ENCODE measurements around the gene ZNHIT6. TPM values are rescaled to one million over a fixed set of nuclear protein-coding genes. Genes with fewer than 3 reads are reported as not detected.

Gene ZNHIT6
- total RNA-seq, 1 experiment from 2014 or later = 14.3 TPM

- TF ChIP-seq FOXP1 (CRISPR knock-in tag; IDR thresholded peaks at IDR 0.05; ENCODE audit: borderline replicate concordance) (no peak), MXD4 (CRISPR knock-in tag; IDR thresholded peaks at IDR 0.05; ENCODE audit: borderline replicate concordance) (no peak), ESRRA (CRISPR knock-in tag; IDR thresholded peaks at IDR 0.05; ENCODE audit: borderline replicate concordance) (no peak), SOX15 (CRISPR knock-in tag; IDR thresholded peaks at IDR 0.05) (no peak), TP53 (CRISPR knock-in tag; IDR thresholded peaks at IDR 0.05) (no peak), ZNF317 (CRISPR knock-in tag; IDR thresholded peaks at IDR 0.05; ENCODE audit: borderline replicate concordance, low read depth) (no peak)
- TF ChIP-seq, protein P1, sequence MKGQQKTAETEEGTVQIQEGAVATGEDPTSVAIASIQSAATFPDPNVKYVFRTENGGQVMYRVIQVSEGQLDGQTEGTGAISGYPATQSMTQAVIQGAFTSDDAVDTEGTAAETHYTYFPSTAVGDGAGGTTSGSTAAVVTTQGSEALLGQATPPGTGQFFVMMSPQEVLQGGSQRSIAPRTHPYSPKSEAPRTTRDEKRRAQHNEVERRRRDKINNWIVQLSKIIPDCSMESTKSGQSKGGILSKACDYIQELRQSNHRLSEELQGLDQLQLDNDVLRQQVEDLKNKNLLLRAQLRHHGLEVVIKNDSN (CRISPR knock-in tag; IDR thresholded peaks at IDR 0.05) = no peak
- no peaks in the 10 kb centered on the region for H3K36me3 Mint-ChIP-seq
- H3K4me1 Mint-ChIP-seq = no peaks in the 10 kb centered on the region
- H3K9me3 Mint-ChIP-seq = no peaks in the 10 kb centered on the region
- ATAC-seq (no peak), DNase-seq (ENCODE audit: low spot score) (no peak)
- ChIA-PET POLR2A (no interaction called here), CTCF (no interaction called here)
- H3K27me3 Mint-ChIP-seq (ENCODE audit: low read depth) = no peaks in the 10 kb centered on the region
- no peak overlapping the region for H3K27ac Mint-ChIP-seq
- no peak overlapping the region for H3K4me3 Mint-ChIP-seq
Observed at GRCh38 chr1:85660541-85660940, 47.7 kb downstream of the ZNHIT6 start.

DNA sequence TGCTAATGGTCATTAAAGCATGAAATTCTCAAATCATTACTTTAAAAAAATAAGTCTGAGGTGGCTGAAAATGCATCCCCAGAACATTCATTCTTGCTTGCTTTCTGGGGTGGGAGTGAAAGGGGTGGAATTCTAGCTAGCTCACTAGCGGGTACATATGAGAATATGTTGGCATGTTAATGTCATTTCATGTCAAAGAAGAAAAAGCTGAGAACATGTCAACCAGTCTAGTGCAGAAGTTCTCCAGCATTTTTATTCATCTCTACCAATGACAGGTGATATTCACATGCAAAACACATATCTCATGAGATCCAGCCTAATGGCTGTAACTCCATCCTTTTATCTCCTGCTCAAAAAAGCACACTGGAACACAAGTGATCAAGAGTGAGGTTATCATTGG is 49.1 kb downstream of the ZNHIT6 start:
- ChIA-PET CTCF (no interaction called here), POLR2A (no interaction called here)
- no peak for ATAC-seq

GRCh38 chr1:85656948-85657347 is 51.3 kb downstream of the ZNHIT6 start:
- Mint-ChIP-seq H3K27me3 (ENCODE audit: low read depth) (no peaks in the 10 kb centered on the region), H3K9me3 (no peaks in the 10 kb centered on the region), H3K27ac (no peak overlapping the region), H3K4me1 (no peaks in the 10 kb centered on the region), H3K36me3 (peaks cover 9% of the 10 kb centered on the region), H3K4me3 (no peak overlapping the region)
- ATAC-seq (no peak), DNase-seq (ENCODE audit: low spot score) (no peak)
- ChIA-PET POLR2A (no interaction called here), CTCF (interaction anchor here (0.9 kb wide), 1 partner anchor 15 kb away, joined by 3 read pairs; no protein-coding TSS in a partner anchor)
- TF ChIP-seq, protein P2, sequence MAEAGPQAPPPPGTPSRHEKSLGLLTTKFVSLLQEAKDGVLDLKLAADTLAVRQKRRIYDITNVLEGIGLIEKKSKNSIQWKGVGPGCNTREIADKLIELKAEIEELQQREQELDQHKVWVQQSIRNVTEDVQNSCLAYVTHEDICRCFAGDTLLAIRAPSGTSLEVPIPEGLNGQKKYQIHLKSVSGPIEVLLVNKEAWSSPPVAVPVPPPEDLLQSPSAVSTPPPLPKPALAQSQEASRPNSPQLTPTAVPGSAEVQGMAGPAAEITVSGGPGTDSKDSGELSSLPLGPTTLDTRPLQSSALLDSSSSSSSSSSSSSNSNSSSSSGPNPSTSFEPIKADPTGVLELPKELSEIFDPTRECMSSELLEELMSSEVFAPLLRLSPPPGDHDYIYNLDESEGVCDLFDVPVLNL (CRISPR knock-in tag; IDR thresholded peaks at IDR 0.05; ENCODE audit: borderline replicate concordance, low read depth) = no peak
- TF ChIP-seq PREB (CRISPR knock-in tag; IDR thresholded peaks at IDR 0.05; ENCODE audit: borderline replicate concordance) (no peak), RELA (CRISPR knock-in tag; IDR thresholded peaks at IDR 0.05; ENCODE audit: borderline replicate concordance) (no peak), MYBL2 (CRISPR knock-in tag; IDR thresholded peaks at IDR 0.05) (no peak), NR3C1 (CRISPR knock-in tag; conservative IDR thresholded peaks at IDR 0.05; ENCODE audit: low read depth) (no peak)
- TF ChIP-seq, protein P3, sequence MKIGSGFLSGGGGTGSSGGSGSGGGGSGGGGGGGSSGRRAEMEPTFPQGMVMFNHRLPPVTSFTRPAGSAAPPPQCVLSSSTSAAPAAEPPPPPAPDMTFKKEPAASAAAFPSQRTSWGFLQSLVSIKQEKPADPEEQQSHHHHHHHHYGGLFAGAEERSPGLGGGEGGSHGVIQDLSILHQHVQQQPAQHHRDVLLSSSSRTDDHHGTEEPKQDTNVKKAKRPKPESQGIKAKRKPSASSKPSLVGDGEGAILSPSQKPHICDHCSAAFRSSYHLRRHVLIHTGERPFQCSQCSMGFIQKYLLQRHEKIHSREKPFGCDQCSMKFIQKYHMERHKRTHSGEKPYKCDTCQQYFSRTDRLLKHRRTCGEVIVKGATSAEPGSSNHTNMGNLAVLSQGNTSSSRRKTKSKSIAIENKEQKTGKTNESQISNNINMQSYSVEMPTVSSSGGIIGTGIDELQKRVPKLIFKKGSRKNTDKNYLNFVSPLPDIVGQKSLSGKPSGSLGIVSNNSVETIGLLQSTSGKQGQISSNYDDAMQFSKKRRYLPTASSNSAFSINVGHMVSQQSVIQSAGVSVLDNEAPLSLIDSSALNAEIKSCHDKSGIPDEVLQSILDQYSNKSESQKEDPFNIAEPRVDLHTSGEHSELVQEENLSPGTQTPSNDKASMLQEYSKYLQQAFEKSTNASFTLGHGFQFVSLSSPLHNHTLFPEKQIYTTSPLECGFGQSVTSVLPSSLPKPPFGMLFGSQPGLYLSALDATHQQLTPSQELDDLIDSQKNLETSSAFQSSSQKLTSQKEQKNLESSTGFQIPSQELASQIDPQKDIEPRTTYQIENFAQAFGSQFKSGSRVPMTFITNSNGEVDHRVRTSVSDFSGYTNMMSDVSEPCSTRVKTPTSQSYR (CRISPR knock-in tag; IDR thresholded peaks at IDR 0.05) = no peak
- TF ChIP-seq, protein P4, sequence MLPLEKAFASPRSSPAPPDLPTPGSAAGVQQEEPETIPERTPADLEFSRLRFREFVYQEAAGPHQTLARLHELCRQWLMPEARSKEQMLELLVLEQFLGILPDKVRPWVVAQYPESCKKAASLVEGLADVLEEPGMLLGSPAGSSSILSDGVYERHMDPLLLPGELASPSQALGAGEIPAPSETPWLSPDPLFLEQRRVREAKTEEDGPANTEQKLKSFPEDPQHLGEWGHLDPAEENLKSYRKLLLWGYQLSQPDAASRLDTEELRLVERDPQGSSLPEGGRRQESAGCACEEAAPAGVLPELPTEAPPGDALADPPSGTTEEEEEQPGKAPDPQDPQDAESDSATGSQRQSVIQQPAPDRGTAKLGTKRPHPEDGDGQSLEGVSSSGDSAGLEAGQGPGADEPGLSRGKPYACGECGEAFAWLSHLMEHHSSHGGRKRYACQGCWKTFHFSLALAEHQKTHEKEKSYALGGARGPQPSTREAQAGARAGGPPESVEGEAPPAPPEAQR (CRISPR knock-in tag; IDR thresholded peaks at IDR 0.05) = no peak
- TF ChIP-seq, protein P5, sequence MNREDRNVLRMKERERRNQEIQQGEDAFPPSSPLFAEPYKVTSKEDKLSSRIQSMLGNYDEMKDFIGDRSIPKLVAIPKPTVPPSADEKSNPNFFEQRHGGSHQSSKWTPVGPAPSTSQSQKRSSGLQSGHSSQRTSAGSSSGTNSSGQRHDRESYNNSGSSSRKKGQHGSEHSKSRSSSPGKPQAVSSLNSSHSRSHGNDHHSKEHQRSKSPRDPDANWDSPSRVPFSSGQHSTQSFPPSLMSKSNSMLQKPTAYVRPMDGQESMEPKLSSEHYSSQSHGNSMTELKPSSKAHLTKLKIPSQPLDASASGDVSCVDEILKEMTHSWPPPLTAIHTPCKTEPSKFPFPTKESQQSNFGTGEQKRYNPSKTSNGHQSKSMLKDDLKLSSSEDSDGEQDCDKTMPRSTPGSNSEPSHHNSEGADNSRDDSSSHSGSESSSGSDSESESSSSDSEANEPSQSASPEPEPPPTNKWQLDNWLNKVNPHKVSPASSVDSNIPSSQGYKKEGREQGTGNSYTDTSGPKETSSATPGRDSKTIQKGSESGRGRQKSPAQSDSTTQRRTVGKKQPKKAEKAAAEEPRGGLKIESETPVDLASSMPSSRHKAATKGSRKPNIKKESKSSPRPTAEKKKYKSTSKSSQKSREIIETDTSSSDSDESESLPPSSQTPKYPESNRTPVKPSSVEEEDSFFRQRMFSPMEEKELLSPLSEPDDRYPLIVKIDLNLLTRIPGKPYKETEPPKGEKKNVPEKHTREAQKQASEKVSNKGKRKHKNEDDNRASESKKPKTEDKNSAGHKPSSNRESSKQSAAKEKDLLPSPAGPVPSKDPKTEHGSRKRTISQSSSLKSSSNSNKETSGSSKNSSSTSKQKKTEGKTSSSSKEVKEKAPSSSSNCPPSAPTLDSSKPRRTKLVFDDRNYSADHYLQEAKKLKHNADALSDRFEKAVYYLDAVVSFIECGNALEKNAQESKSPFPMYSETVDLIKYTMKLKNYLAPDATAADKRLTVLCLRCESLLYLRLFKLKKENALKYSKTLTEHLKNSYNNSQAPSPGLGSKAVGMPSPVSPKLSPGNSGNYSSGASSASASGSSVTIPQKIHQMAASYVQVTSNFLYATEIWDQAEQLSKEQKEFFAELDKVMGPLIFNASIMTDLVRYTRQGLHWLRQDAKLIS (CRISPR knock-in tag; IDR thresholded peaks at IDR 0.05; ENCODE audit: borderline replicate concordance) = no peak
- TF ChIP-seq, protein P6, sequence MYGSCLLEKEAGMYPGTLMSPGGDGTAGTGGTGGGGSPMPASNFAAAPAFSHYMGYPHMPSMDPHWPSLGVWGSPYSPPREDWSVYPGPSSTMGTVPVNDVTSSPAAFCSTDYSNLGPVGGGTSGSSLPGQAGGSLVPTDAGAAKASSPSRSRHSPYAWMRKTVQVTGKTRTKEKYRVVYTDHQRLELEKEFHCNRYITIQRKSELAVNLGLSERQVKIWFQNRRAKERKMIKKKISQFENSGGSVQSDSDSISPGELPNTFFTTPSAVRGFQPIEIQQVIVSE (CRISPR knock-in tag; IDR thresholded peaks at IDR 0.05; ENCODE audit: borderline replicate concordance) = no peak

More for the DNA sequence above, 49.1 kb downstream of the ZNHIT6 start:
- Mint-ChIP-seq H3K9me3 (no peaks in the 10 kb centered on the region), H3K4me3 (no peak overlapping the region), H3K27ac (0 out of 2 replicates have a peak overlapping the region, but pooled peaks have one; percentile 18), H3K27me3 (ENCODE audit: low read depth) (no peaks in the 10 kb centered on the region), H3K4me1 (no peaks in the 10 kb centered on the region), H3K36me3 (no peaks in the 10 kb centered on the region; the same call in 1 of the 2 replicates)
- no peak for TF ChIP-seq E2F1 (CRISPR knock-in tag; IDR thresholded peaks at IDR 0.05)
- DNase-seq (ENCODE audit: low spot score) = no peak

All from WTC11 (cell line).